HG03196 (cell line): ENCODE data around the gene DYNC1I2.
A peak's percentile ranks its signal among the peaks of the same experiment; 100 is the strongest.
"Not testable (repeated sequence)": the region's sequence is repeated elsewhere in the genome, so short reads cannot be mapped to it uniquely, and the experiment has no call there.

ENCODE experiments used
- ATAC-seq: cut with Tn5 transposase; IDR thresholded peaks from one replicate; pipeline ENCODE4 v1.9.1; 2021; ENCODE audit not compliant: unreplicated experiment

DYNC1I2 gene

DNA sequence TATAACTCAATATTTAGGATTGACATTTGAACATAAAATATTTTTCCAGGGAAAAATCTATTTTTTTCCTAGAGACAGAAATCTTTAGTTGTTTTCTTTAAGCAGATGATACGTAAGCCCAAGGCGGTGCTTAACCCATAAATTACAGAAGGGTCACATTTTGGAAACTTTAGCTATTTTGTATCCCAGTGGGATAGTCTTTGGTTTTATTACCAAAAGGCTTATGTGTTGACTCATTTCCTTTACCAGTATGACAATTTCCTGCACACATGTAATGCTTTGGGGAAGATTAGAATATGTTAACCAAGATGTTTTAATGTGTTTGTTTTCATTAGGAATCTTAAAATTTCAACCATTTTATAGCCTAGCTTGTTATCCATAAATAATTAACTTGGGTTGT, 24.8 kb downstream of the DYNC1I2 start:
- no peak for ATAC-seq

DNA sequence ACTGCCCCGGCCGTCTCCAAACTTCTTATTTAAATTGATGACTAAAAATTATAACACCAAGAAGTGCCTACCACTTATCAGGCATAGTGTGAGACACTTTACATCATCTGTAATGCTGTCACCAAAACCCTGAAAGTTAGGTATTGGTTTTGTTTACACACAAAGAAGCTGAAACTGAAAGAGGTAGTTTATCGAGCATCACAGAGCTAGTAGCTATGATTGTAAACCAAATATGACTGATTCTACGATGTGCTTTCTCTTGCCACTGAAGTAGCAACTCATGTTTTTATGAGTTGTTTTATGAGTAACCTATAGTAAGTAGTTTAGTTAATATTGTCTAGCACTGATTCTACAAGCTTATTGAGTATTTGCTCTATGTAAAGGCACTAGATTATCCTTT, 31.5 kb downstream of the DYNC1I2 start:
- peak; percentile 67 for ATAC-seq

DNA sequence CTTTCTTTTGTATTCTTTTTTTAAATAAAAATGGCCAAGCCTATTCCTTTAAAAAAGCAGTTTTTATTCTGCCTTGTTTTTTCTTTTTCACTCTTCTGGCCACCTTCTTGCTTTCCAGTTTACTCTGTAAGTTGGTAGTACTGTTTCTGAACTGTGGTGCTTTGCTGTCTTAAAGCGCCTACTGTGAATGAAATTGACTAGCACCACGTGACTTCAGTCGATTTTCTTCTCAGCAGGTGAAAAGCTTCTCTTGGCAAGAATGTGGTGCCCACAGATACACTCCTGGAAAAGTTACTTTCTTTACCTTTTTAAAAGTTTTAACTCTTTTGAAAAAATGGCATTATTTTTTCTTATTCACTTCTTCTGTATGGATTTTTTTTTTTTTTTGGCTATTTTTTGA, 32.4 kb downstream of the DYNC1I2 start:
- no peak for ATAC-seq

DNA sequence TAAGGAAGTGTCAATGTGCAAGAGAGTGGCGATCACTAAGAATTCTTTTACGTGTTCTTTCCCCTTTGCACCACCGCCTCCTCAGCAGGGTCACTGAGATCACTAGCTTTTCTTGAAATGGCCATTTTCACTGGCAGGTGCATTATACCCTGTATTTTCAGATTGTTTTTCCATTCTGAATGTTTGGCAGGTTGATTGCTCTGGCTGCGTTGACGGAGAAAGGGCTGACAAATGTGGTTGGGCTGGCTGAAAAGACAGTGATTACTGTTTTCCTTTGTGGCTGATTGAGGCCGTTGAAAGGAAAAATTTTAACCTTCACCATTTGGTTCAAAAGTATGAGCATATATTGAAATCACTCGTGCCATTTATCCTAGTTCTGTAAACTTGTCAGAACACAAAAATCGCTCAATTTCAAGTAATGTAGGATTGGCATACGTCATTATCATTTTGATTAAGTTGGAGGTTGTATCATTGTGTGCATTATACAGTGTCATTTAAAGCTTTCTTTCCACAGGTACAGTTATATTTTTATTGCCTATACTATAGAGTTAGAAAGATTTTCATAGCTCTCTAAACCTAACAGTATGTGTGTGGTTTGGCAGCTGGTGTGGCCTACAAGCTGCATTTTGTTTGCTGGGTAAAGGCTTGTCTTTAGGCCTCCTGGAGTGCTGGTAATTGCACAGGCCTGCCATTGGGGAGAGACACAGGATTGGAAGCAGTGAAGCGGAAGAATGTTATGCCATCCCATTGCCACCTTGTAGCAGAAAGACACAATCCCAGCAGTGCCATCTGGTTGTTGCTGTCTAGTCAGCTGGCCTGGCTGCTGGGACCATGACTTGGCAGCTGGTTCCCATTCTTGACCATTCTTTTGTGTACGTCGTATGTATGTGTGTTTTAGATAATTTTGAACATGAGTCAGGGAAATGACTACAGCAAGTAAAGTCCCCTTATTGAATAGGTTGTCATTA, 36.7 kb downstream of the DYNC1I2 start:
- ATAC-seq, result no peak

DNA sequence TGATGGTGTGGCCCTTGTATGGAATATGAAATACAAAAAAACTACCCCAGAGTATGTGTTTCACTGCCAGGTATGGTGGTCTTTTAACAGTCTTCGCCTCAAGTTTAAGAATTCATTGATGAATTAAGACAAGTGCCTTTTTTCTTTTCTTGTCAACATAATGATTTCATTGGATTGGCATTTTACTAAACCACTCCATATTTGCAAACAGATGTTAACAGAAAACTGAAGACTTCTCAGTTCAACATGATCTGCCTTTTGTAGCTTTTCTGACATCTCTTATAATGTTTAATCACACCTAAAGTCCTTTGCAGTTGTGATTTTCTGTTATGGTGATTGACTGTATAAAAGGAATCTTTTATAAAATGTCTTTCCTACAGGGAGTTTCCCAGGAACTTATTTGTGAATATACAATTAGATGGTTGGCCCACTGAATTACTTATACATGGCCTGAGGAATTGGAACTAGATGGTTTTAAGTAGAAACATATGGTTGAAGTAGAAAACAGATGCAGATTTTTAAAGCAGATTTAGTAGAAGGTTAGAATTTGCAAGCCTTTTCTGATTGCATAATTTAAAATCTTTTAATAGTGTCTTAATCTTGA, 39.7 kb downstream of the DYNC1I2 start:
- ATAC-seq, result no peak

DNA sequence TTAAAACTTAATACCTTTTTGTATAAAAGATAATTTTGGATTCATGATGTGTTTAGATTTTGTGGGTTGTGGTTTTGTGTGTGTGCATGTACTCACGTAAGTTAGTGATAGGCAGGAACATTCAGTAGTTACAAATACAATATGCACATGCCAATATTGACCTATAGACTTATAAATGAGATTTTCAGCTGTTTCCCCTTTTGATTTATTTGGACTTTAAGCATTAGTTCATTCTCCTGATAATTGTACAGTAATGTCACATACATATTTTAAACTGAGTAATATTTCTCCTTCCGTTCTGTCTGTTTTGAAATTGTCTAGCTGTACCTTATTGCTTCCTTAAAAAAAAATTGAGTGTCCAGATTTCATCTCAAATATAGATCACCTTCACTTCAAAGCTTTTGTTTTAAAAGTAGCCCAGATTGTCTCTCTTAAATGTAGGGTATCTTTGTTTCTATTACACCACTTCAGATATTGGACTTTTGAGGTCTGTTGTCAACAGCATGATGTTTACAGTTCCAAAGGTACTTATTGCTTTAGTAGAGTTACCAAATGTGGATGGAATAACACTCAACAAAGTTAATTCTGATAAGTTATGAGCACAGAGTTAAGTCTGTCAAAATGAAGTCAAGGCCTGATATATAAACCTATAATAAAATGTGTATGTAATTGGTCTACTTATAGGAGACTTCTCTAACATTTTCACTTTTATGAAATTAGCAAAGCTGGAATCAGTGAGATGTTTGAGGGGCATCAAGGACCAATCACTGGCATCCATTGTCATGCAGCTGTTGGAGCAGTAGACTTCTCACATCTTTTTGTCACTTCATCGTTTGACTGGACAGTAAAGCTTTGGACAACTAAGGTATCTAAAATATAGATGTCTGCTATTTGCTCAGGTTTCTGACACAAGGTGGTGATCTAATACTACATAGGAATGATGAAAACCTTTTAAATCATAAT, 42.0 kb downstream of the DYNC1I2 start:
- ATAC-seq, result no peak

DNA sequence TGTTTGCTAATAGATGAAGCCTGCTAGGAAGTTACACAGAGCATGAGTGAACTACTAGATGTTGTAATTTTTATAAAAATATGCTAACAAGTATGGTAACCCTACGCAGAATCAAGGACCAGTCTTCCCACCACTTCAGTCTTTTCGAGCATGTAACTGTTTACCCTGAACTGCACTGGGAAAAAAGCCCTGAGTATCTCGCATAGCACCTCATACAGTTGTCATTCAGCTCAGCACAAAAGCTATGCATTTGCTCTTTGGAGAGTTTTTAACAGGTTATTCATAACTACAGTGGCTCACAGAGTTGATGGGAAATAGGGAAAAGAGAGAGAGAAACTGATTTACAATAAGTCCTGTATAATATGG, 42.7 kb downstream of the DYNC1I2 start:
- no peak for ATAC-seq

DNA sequence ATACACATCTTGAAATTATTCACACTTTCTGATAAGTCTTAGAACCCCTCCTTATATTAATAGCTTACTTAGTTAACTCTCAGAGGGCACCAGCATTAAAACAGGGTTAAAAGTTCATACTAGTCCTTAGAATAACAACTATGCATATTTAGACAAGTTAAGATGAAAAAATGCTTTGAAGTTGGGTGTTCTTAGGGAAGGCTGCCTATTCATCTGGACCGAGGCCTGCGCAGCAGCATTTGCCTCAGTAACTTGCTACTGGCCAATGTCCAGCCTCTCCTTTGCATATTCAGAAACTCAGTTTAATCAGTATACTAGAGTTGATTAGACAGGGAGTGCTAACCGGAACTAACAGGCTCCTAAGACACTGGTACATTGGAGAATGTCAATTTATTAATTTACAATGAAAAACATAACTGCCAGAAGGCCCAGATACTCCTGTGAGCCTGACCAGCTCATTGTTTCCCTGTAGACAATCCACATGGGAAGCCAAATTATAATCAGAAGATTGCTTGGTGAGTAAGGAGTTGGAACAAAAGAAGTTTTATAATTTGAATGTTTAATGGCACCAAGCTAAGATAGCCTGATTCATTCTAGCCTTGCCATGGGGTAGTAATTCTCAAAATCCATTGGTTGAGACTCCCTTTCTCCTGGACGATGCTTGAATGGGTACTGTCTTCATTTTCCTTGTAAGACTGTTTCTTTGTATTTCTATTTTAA, 48.9 kb downstream of the DYNC1I2 start:
- no peak for ATAC-seq

DNA sequence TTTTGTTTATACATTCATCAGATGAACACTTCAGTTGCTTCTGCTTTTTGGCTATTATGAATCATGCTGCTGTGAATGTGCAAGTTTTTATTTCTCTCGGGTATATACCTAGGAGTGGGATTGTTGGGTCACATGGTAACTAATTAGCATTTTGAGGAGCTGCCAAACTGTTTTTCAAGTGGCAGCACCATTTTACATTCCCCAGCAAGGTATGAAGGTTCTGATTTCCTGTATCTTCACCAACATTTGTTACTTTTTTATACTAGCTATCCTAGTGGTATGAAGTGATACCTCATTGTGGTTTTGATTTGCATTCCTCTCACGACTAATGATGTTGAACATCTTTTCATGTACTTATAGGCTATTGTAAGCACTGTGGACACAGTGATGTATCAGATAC, 53.9 kb downstream of the DYNC1I2 start:
- ATAC-seq, result no peak

DNA sequence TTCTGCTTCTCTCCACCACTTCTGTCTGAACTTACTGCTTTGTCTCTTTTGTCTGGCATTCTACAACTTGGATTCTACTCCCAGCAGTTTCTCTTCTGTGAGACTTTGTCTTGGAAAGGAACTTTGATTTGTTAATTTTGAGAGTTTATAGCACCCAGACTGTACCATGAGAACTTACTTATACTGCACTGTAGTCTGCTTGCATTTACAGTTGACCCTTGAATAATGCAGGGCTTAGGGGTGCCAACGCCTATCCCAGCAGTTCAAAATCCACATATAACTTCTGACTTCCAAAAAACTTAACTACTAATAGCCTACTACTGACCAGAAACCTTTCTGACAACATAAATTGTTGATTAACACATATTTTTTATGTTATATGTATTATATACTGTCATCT, 55.5 kb downstream of the DYNC1I2 start:
- ATAC-seq, result no peak

DNA sequence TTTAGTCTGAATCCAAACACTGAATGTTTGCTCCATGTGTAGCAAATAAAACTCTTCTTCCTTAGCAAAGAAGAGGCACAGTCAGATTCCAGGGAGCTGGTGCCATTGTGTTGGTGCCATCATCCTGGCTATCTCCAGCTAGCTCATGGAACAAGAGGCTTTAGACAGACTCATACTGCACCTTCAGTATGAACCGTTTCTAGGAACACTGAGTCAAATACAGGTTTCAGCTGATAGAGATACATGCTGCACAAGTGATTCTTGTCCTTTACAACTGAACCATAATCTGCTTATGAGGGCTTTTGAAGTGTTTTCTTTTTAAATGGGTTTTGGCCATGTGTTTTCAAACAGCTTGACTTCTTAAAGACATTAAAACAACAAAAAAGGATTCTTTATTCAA, 57.9 kb downstream of the DYNC1I2 start:
- ATAC-seq, result no peak

DNA sequence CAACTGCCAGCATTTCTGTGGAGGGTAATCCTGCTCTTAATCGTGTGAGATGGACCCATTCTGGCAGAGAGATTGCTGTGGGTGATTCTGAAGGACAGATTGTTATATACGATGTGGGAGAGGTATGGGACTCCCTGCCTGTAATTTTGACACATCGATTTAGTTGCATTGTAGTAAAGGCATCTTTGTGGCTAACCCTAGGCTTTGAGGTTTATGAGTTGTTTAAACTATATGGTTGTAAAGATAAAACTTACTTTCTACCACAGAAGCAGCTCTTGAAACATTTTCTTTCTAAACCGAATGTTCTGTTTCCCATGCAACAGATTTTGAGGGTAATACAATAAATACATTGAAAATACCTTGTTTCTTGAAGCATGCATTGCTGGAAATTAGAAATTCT, 58.5 kb downstream of the DYNC1I2 start:
- no peak for ATAC-seq

DNA sequence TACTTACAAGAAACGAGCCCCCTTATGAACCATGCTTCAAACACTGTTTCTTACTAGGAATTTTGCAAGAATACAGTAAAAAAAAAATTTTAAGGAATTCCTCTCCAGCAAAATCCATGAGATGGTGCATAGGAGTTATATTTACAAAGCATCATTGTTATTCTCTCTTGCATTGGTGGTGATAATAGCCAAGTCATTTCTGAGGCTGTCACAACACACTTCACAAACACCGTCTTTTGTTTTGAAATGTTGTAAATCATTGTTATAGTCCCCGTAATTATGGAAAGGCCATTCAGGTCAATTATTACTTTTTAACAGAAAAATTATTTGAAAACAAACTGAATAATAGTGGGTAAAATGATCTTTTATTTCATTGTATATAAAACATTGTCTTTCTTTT, 60.1 kb downstream of the DYNC1I2 start:
- no peak for ATAC-seq

DNA sequence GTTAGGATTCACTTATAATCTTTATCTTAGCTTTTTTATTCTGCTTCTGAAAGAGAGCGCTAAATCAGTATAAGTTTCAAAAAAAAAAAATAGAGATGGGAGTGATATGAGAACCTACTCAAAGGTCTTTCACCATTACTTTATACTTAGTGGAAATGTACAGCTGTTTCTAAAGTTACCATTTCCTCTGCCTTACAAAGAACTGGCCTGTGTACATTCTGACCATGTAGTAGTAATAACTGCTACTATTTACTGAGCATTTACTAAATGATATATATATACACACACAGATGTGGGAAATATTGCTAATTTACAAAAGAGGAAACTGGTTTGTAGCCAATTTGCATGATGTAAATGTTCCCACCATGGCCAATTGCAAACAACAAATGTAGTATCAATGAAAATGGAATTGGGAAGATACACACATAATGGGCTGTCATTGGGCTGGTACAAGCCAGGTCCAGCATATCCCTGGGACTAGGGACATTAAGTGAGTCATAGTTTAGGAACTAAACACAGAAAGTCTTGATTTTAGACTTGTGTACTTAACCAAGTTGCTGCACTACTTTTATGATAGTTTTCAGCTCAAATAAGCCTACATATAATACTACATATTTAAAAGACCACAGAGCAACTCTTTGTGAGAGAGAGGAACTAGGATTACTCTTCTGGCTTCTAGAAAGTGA, 67.1 kb downstream of the DYNC1I2 start:
- ATAC-seq, result no peak

DNA sequence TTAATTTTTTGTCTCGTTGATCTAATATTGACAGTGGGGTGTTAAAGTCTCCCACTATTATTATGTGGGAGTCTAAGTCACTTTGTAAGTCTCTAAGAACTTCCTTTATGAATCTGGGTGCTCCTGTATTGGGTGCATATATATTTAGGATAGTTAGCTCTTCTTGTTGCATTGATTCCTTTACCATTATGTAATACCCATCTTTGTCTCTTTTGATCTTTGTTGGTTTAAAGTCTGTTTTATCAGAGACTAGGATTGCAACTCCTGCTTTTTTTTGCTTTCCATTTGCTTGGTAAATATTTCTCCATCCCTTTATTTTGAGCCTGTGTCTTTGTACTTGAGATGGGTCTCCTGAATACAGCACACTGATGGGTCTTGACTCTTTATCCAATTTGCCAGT, 71.5 kb downstream of the DYNC1I2 start:
- not testable (repeated sequence) for ATAC-seq

DNA sequence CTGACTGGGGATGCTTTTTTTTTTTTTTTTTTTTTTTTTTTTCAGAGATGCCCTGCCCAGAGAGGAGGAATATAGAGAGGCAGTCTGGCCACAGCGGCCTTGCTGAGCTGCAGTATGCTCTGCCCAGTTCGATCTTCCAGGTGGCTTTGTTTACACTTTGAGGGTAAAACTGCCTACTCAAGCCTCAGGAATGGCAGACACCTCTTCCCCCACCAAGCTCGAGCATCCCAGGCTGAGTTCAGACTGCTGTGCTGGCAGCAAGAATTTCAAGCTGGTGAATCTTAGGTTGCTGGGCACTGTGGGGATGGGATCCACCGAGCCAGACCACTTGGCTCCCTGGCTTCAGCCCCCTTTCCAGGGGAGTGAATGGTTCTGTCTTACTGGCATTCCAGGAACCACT, 73.9 kb downstream of the DYNC1I2 start:
- not testable (repeated sequence) for ATAC-seq

DNA sequence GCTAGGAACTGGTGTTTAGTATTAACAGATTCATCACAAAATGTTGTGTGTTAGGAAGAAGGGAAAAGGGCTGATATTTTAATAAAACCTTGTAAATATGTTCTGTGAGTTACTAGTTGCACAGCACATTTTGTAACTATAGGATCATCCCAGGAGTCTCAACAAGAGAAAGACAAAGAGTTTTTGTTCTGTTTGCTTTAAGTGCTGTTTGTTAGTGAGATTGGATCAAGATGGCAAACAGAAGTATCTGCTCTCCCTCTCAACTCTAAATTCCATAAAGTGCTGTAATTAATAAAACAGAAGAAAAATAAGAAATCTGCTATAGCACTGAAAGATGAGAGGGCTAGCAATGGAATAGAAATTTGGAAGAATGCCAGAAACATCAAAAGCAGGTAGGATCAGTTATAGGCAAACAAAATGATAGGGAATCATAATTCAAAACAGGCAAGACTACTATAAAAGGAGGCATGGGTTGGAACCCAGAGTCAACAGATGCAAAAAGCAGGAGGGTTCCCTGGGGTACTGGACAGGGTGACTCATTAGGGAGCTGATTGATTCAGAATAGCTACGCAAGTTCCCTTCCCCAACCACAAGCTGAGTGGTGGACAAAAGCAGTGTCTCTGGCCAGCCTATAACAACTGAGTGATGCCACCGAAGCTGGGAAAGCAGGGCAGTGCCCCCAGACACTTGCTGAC, 75.8 kb downstream of the DYNC1I2 start:
- no peak for ATAC-seq

DNA sequence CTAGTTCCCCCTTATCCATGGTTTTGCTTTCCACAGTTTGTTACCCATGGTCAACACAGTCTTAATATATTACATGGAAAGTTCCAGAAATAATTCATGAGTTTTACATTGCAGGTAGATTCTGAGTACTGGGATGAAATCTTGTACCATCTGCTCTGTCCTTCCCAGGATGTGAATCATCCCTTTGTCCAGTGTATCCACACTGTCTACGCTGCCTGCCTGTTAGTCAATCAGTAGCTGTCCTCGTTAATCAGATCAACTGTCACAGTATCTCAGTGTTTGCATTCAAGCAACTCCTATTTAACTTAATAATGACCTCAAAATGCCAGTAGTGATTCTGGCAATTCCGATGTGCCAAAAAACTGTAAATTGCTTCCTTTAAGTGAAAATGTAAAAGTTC, 76.3 kb downstream of the DYNC1I2 start:
- ATAC-seq, result no peak

DNA sequence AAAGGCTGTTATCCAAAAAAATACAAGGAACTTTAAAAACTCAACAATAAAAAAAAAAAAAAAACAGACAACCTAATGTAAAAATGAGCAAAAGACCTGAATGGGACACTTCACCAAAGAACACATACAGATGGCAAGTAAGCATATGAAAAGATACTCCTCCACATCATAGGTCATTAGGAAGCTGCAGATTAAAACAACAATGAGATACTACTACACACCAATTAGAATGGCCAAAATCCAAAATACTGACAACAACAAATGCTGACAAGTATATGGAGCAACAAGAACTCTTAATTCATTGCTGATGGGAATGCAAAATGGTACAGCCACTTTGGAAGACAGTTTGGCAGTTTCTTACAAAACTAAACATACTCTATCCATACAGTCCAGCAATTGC, 84.2 kb downstream of the DYNC1I2 start:
- ATAC-seq, result no peak

DNA sequence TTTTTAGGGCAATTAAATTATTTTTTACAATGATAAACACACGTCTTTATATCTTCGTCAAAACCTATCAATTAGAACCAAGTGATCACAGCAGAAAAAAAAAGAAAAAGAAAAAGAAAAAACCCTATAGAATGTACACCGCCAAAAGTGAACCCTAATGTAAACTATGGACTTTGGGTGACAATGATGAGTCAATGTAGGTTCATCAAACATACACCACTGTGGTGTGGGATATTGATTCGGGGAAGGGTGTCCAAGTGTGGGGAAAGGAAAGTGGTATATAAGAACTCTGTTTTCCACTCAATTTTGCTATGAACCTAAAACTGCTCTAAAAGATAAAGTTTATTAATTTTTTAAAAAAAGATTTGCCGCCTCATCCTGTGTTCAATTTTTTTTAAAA, 85.1 kb downstream of the DYNC1I2 start:
- no peak for ATAC-seq
